K562 (cell line): Measurements from ENCODE around the gene APPL2. TPM values are rescaled to one million over a fixed set of nuclear protein-coding genes. Genes with fewer than 3 reads are reported as not detected.

Experiments
- ATAC-seq: fragments of 200-7000 bp; cut with Tn5 transposase; 3 replicates; pipeline ENCODE4 v1.9.1; 2020; ENCODE audit warnings: moderate library complexity
- BruUV-seq: library from RNA; stranded (reverse); fragments of 400-500 nt; replicated peaks from 2 replicates; lab custom pipeline; 2021; lab: Mats Ljungman, UMichigan
- CTCF ChIA-PET: fragments of 300-600 bp; formaldehyde crosslinking; extraction: SDS; loops from one replicate; lab custom pipeline; 2021; ENCODE audit warnings: low intra/inter-chr PET ratio; lab: Yijun Ruan, JAX
- POLR2A ChIA-PET: fragments of 300-600, 350-650 bp; sonication (Branson Sonifier 250); formaldehyde crosslinking; extraction: SDS; loops from one replicate; lab custom pipeline; 2021; ENCODE audit warnings: antibody characterized with exemption, inconsistent platforms; lab: Yijun Ruan, JAX
- DNase-seq, 4 experiments: peaks; one replicate each; pipeline versions ENCODE4 v3.0.0 to v3.0.0-alpha.2; 2011 to 2018; ENCODE audit warnings: low spot score in 3 of 4, mixed read lengths in 3 of 4; ENCODE audit errors: extremely low read depth in 1 of 4
- FAIRE-seq: peaks from 2 replicates; lab custom pipeline; 2011; peaks lifted over from hg19 to GRCh38; lab: Jason Lieb, UNC
- H2AFZ ChIP-seq: 2 replicates; pipeline ENCODE4 v1.6.0; 2011; ENCODE audit warnings: low read depth, low read length, control low read depth, inconsistent platforms
- H3K27ac ChIP-seq: fragments of 200-600 bp; 3 replicates; pipeline ENCODE4 v1.8.0; 2011; ENCODE audit warnings: low read depth, mild to moderate bottlenecking, control low read depth, inconsistent platforms, low read length, moderate library complexity, mixed read lengths; ENCODE audit errors: extremely low read depth
- H3K27me3 ChIP-seq, 2 experiments: fragments of 300-600 bp in 1 of 2; 2 replicates in 1 of 2; 3 replicates in 1 of 2; pipeline versions ENCODE4 v1.6.0 to v1.8.0; 2011; ENCODE audit warnings: inconsistent platforms in 2 of 2, low read length in 2 of 2, mild to moderate bottlenecking in 1 of 2, mixed read lengths in 1 of 2, moderate library complexity in 1 of 2; ENCODE audit not compliant: control insufficient read depth in 2 of 2, insufficient read depth in 2 of 2
- H3K36me3 ChIP-seq: fragments of 300-600 bp; 3 replicates; pipeline ENCODE4 v1.8.0; 2011; ENCODE audit warnings: mild to moderate bottlenecking, low read length, inconsistent platforms; ENCODE audit not compliant: control insufficient read depth, insufficient read depth
- H3K4me1 ChIP-seq, 2 experiments: fragments of 200-600 bp in 1 of 2; replicated peaks in 1 of 2; 2 replicates in 1 of 2; 3 replicates in 1 of 2; pipeline versions ENCODE4 v1.5.1 to v1.8.0; 2011; ENCODE audit warnings: inconsistent platforms in 2 of 2, low read length in 2 of 2, mild to moderate bottlenecking in 1 of 2, mixed read lengths in 1 of 2, moderate library complexity in 1 of 2; ENCODE audit not compliant: control insufficient read depth in 2 of 2, insufficient read depth in 2 of 2
- H3K4me2 ChIP-seq: 2 replicates; pipeline ENCODE4 v1.6.1; 2011; ENCODE audit warnings: low read length, control low read depth, inconsistent platforms, mixed read lengths; ENCODE audit not compliant: insufficient read depth
- H3K4me3 ChIP-seq: fragments of 200-600 bp; sonication (generic), shearing (Covaris generic); 2 replicates; pipeline ENCODE4 v1.5.1; 2016; ENCODE audit warnings: control low read depth, inconsistent platforms
- H3K79me2 ChIP-seq: fragments of 200-600 bp; 3 replicates; pipeline ENCODE4 v1.8.0; 2011; ENCODE audit warnings: low read length, inconsistent platforms; ENCODE audit not compliant: control insufficient read depth, insufficient read depth
- H3K9ac ChIP-seq, 2 experiments: 2 replicates each; pipeline versions ENCODE4 v1.6.0 to v1.6.1; 2011; ENCODE audit warnings: low read depth in 2 of 2, low read length in 2 of 2, control low read depth in 1 of 2, inconsistent platforms in 1 of 2, mild to moderate bottlenecking in 1 of 2, mixed read lengths in 1 of 2; ENCODE audit not compliant: insufficient read depth in 1 of 2
- H3K9me1 ChIP-seq: one replicate; pipeline ENCODE4 v1.6.0; 2011; ENCODE audit warnings: inconsistent platforms, mild to moderate bottlenecking, low read length, moderate library complexity; ENCODE audit not compliant: control insufficient read depth, insufficient read depth
- H3K9me3 ChIP-seq: replicated peaks from 2 replicates; pipeline ENCODE4 v1.5.1; 2011; ENCODE audit warnings: low read depth, low read length, inconsistent platforms; ENCODE audit not compliant: control insufficient read depth, insufficient read depth
- H4K20me1 ChIP-seq: replicated peaks from 2 replicates; pipeline ENCODE4 v1.6.1; 2011; ENCODE audit warnings: low read length, inconsistent platforms, mixed read lengths; ENCODE audit not compliant: control insufficient read depth, insufficient read depth
- ARID1B ChIP-seq: fragments of 450-650 bp; IDR thresholded peaks from 2 replicates; pipeline ENCODE4 v1.6.1; 2016; ENCODE audit warnings: antibody characterized with exemption, mild to moderate bottlenecking, inconsistent platforms
- BMI1 ChIP-seq: fragments of 150-350 bp; IDR thresholded peaks from 2 replicates; pipeline ENCODE4 v1.6.1; 2014; ENCODE audit warnings: low read length
- CSDE1 ChIP-seq, 2 experiments: fragments of 450-650 bp; IDR thresholded peaks; 2 replicates each; pipeline ENCODE4 v1.6.1; 2016; ENCODE audit warnings: mild to moderate bottlenecking in 1 of 2
- EP300 ChIP-seq: IDR thresholded peaks from 2 replicates; pipeline ENCODE4 v1.6.1; 2012; ENCODE audit warnings: low read length, improper control_type of control experiment
- EP400 ChIP-seq: fragments of 450-650 bp; IDR thresholded peaks from 2 replicates; pipeline ENCODE4 v1.6.1; 2017; ENCODE audit warnings: antibody characterized with exemption, mild to moderate bottlenecking, moderate library complexity
- EZH2 ChIP-seq: IDR thresholded peaks from 2 replicates; pipeline ENCODE4 v1.6.1; 2012; ENCODE audit warnings: low read depth, mild to moderate bottlenecking, inconsistent platforms, low read length, borderline replicate concordance
- FIP1L1 ChIP-seq: fragments of 200-400 bp; formaldehyde crosslinking; IDR thresholded peaks from 2 replicates; pipeline ENCODE4 v1.6.1; 2018; ENCODE audit warnings: mild to moderate bottlenecking, low read depth, low read length; ENCODE audit not compliant: poor library complexity, severe bottlenecking
- GTF2F1 ChIP-seq: IDR thresholded peaks from 2 replicates; pipeline ENCODE4 v1.6.1; 2011; ENCODE audit warnings: low read depth, low read length, improper control_type of control experiment
- LARP7 ChIP-seq: fragments of 450-650 bp; IDR thresholded peaks from 2 replicates; pipeline ENCODE4 v1.6.1; 2016
- NFYB ChIP-seq: IDR thresholded peaks from 2 replicates; pipeline ENCODE4 v1.6.1; 2011; ENCODE audit warnings: mild to moderate bottlenecking, moderate library complexity; ENCODE audit not compliant: insufficient read length; ENCODE audit errors: extremely low read depth
- RBM39 ChIP-seq: fragments of 200-400 bp; formaldehyde crosslinking; optimal IDR thresholded peaks from 2 replicates; pipeline ENCODE3; 2018; ENCODE audit warnings: low read depth, low read length
- SIN3B ChIP-seq: fragments of 450-650 bp; IDR thresholded peaks from 2 replicates; pipeline ENCODE4 v1.6.1; 2017; ENCODE audit warnings: low read depth, mild to moderate bottlenecking, moderate library complexity
- USF1 ChIP-seq: sonication (generic); formaldehyde crosslinking; IDR thresholded peaks from 2 replicates; pipeline ENCODE4 v1.9.0; 2022; ENCODE audit warnings: mild to moderate bottlenecking, missing genetic modification reagents
- ZBTB11 ChIP-seq, 3 experiments: fragments of 200-800 bp in 1 of 3; fragments of 250-450 bp in 1 of 3; fragments of 450-650 bp in 1 of 3; sonication (Bioruptor Pico) in 1 of 3; sonication (Bioruptor generic) in 1 of 3; formaldehyde crosslinking in 1 of 3; IDR thresholded peaks; 2 replicates each; pipeline versions ENCODE4 v1.6.1 to v1.8.0; 2016 to 2022; ENCODE audit warnings: mild to moderate bottlenecking in 2 of 3, missing genetic modification characterization in 2 of 3, missing compliant biosample characterization in 1 of 3, moderate library complexity in 1 of 3
- ZNF12 ChIP-seq: sonication (generic); formaldehyde crosslinking; IDR thresholded peaks from 2 replicates; pipeline ENCODE4 v1.4.0; 2020; ENCODE audit warnings: mild to moderate bottlenecking, missing genetic modification reagents
- ZNF217 ChIP-seq: sonication (generic); formaldehyde crosslinking; IDR thresholded peaks from 2 replicates; pipeline ENCODE4 v1.8.0; 2022; ENCODE audit warnings: mild to moderate bottlenecking, missing genetic modification reagents
- ZNF316 ChIP-seq: fragments of 450-650 bp; IDR thresholded peaks from 2 replicates; pipeline ENCODE4 v1.6.1; 2016
- ZNF589 ChIP-seq: fragments of 200-800 bp; sonication (Bioruptor generic); IDR thresholded peaks from 2 replicates; pipeline ENCODE4 v1.6.1; 2016; ENCODE audit warnings: low read depth, missing genetic modification characterization, missing compliant biosample characterization
- WGBS: fragments of 100-300 bp; shearing (Covaris generic); methylation state at CpG from one replicate; pipeline ENCODE4 v1.1.6; 2016; ENCODE audit warnings: low coverage, mixed read lengths; ENCODE audit not compliant: insufficient coverage; ENCODE audit errors: missing lambda C conversion rate; 5-methylcytosine and 5-hydroxymethylcytosine counted together
- in situ Hi-C: fragments of 300-500 bp; cut with MboI; formaldehyde crosslinking; loops from 4 replicates; pipeline ENCODE4 v1.15.0; 2018; ENCODE audit warnings: inconsistent platforms, mixed read lengths
- intact Hi-C: fragments of 100-400 bp; cut with micrococcal nuclease; formaldehyde crosslinking; loops from 2 replicates; pipeline ENCODE4 v1.14.2; 2022
- polyA plus RNA-seq, 8 experiments: library from polyadenylated mRNA; depleted of rRNA in 4 of 8; stranded (reverse) in 5 of 8; unstranded in 3 of 8; fragments of >200 nt; fragmentation: Nextera tagmentation in 2 of 8; fragmentation: Illumina TruSeq in 1 of 8; extraction: Ambion mirVana in 2 of 8; extraction: Trizol in 1 of 8; gene quantifications; 2 replicates each; pipeline versions ENCODE4 v1.2.1 to v1.2.3, GENCODE V29; 2011 to 2014; ENCODE audit warnings: inconsistent platforms in 1 of 8, missing spikeins in 1 of 8
- total RNA-seq, 7 experiments: library from RNA; depleted of rRNA in 6 of 7; stranded (reverse); fragments of >200 nt in 6 of 7; fragmentation: Illumina TruSeq in 2 of 7; extraction: Trizol in 2 of 7; gene quantifications; 2 replicates each; pipeline versions ENCODE4 v1.2.1 to v1.2.3, GENCODE V29; 2011 to 2021; ENCODE audit warnings: low replicate concordance in 1 of 7

APPL2 gene
- total and polyA plus RNA-seq, 9 of the 15 experiments (the other 6 are each of a cell fraction or from before 2014, with no cell fraction given): 2.1 to 14.4 (median 8.2) TPM

- TF ChIP-seq NFYB (peak; percentile 69), USF1 (CRISPR knock-in tag) (peak; percentile 52), ZBTB11 (CRISPR knock-in tag; IDR thresholded peaks at IDR 0.05) (no peak), ZNF217 (CRISPR knock-in tag) (no peak)
Measured at GRCh38 chr12:105272814-105273416, 36.9 kb upstream of the APPL2 start (continued).

GRCh38 chr12:105272152-105272551, 36.2 kb upstream of the APPL2 start:
- Histone ChIP-seq H3K9me3 (no peaks in the 10 kb centered on the region), H3K4me1 (no peaks in the 10 kb centered on the region), H4K20me1 (no peaks in the 10 kb centered on the region), H3K27me3 (peaks cover 0 to 8% of the 10 kb centered on the region in 2 experiments; a peak in 1 of 5 replicates), H3K4me3 (no peak overlapping the region), H3K79me2 (no peaks in the 10 kb centered on the region), H2AFZ (no peak overlapping the region), H3K27ac (no peak overlapping the region), H3K4me2 (no peak overlapping the region), H3K9me1 (no peaks in the 10 kb centered on the region), H3K36me3 (no peaks in the 10 kb centered on the region), H3K9ac (no peak overlapping the region)
- 0% methylated on average over 3 of the region's 3 CpGs for WGBS
- POLR2A ChIA-PET: no interaction called here
- no peak for TF ChIP-seq ZNF316
- no peak for TF ChIP-seq LARP7
- no peak for TF ChIP-seq ZNF589
- TF ChIP-seq BMI1: no peak
- TF ChIP-seq FIP1L1: no peak
- no peak for TF ChIP-seq ARID1B
- TF ChIP-seq GTF2F1: no peak
- no peak for TF ChIP-seq EP300
- no peak for TF ChIP-seq SIN3B
- TF ChIP-seq EZH2: no peak
- no peak for TF ChIP-seq ZNF12 (CRISPR knock-in tag)
- no peak for TF ChIP-seq CSDE1 (IDR thresholded peaks at IDR 0.05)
- no peak for TF ChIP-seq RBM39
- TF ChIP-seq EP400: no peak
- CTCF ChIA-PET: no interaction called here
- ATAC-seq (peak; percentile 78), DNase-seq (peak in 1 of 4 experiments; percentile 3), FAIRE-seq (no peak)
- intact Hi-C loops (no loop called here), in situ Hi-C loops (no loop called here)
- BruUV-seq: no TSS peak
